Dedifferentiated amniotic fluid mesenchymal stem cell (primary cell): ENCODE results near the gene TUBGCP5.

Experiments used
- DNase-seq: peaks from one replicate; pipeline ENCODE4 v3.0.0-alpha.2; 2016; ENCODE audit errors: extremely low spot score

TUBGCP5 gene

GRCh38 chr15:22952796-22953579 lies 86.4 kb downstream of the TUBGCP5 start:
- no peak for DNase-seq

- DNase-seq = no peak
Measured at GRCh38 chr15:22951381-22952280, 87.7 kb downstream of the TUBGCP5 start.

- DNase-seq = no peak
Measured at GRCh38 chr15:22951031-22951380, 88.4 kb downstream of the TUBGCP5 start.

GRCh38 chr15:22950256-22950990 lies 88.9 kb downstream of the TUBGCP5 start:
- DNase-seq = no peak
